CD4-positive, alpha-beta T cell (primary cell): Measurements from ENCODE around the gene HES2. TPM values are rescaled to one million over a fixed set of nuclear protein-coding genes. Genes with fewer than 3 reads are reported as not detected.

Experiments used
- ATAC-seq: fragments of 200-7000 bp; cut with Tn5 transposase; one replicate; pipeline ENCODE4 v1.10.0; 2022; ENCODE audit warnings: mild to moderate bottlenecking; ENCODE audit not compliant: poor library complexity
- CTCF ChIA-PET: fragments of 350-600 bp; sonication (Branson Sonifier 250); formaldehyde crosslinking; loops from one replicate; lab custom pipeline; 2021; ENCODE audit warnings: antibody characterized with exemption, inconsistent platforms; lab: Charles Lee
- POLR2A ChIA-PET: fragments of 350-600 bp; sonication (Branson Sonifier 250); formaldehyde crosslinking; loops from one replicate; lab custom pipeline; 2021; ENCODE audit warnings: antibody characterized with exemption, inconsistent platforms; lab: Charles Lee
- DNase-seq, 14 experiments: peaks; one replicate each; pipeline ENCODE4 v3.0.0-alpha.2; 2013 to 2020; ENCODE audit warnings: mixed read lengths in 2 of 14
- H3K27ac ChIP-seq, 2 donors: one replicate each; pipeline versions ENCODE4 v1.5.1 to v1.7.0; 2013; ENCODE audit warnings: low read length in 2 of 2, low read depth in 1 of 2, mild to moderate bottlenecking in 1 of 2
- H3K27me3 ChIP-seq, 2 experiments: 1 replicate in 1 of 2; 2 replicates in 1 of 2; pipeline versions ENCODE4 v1.6.1 to v1.7.0; 2013; ENCODE audit warnings: low read length in 2 of 2, control low read depth in 1 of 2, mild to moderate bottlenecking in 1 of 2, moderate library complexity in 1 of 2; ENCODE audit not compliant: insufficient read depth in 2 of 2, control insufficient read depth in 1 of 2
- H3K36me3 ChIP-seq: one replicate; pipeline ENCODE4 v1.6.1; 2013; ENCODE audit warnings: low read length, control low read depth; ENCODE audit not compliant: insufficient read depth
- H3K4me1 ChIP-seq: one replicate; pipeline ENCODE4 v1.6.1; 2013; ENCODE audit warnings: low read length, control low read depth; ENCODE audit not compliant: insufficient read depth
- H3K4me3 ChIP-seq: one replicate; pipeline ENCODE4 v1.5.1; 2013; ENCODE audit warnings: mild to moderate bottlenecking, low read length, moderate library complexity
- H3K9me3 ChIP-seq, 2 experiments: 1 replicate in 1 of 2; 2 replicates in 1 of 2; pipeline versions ENCODE4 v1.6.1 to v1.7.0; 2013; ENCODE audit warnings: low read length in 2 of 2, mild to moderate bottlenecking in 2 of 2, control low read depth in 1 of 2, moderate library complexity in 1 of 2; ENCODE audit not compliant: control insufficient read depth in 1 of 2, insufficient read depth in 1 of 2
- H3K27ac Mint-ChIP-seq: one replicate; pipeline ENCODE4 v1.8.0; 2020; ENCODE audit warnings: mixed read lengths
- H3K27me3 Mint-ChIP-seq: one replicate; pipeline ENCODE4 v1.8.0; 2021; ENCODE audit warnings: mixed read lengths
- H3K36me3 Mint-ChIP-seq: one replicate; pipeline ENCODE4 v1.8.0; 2021; ENCODE audit warnings: low read depth, mixed read lengths
- H3K4me1 Mint-ChIP-seq: one replicate; pipeline ENCODE4 v1.8.0; 2021; ENCODE audit warnings: low read depth, mixed read lengths
- H3K4me3 Mint-ChIP-seq: one replicate; pipeline ENCODE4 v1.8.0; 2020; ENCODE audit warnings: mild to moderate bottlenecking, mixed read lengths
- H3K9me3 Mint-ChIP-seq: one replicate; pipeline ENCODE4 v1.8.0; 2020; ENCODE audit warnings: mixed read lengths
- intact Hi-C, 2 experiments: fragments of 100-400 bp; cut with DNase I in 1 of 2; cut with micrococcal nuclease in 1 of 2; formaldehyde crosslinking; loops; one replicate each; pipeline versions ENCODE4 v1.15.1 to v1.9.0; 2023 to 2025; cut with DNase I, micrococcal nuclease
- total RNA-seq, 174 experiments: library from RNA in 2 of 174; stranded (reverse) in 2 of 174; gene quantifications; one replicate each; pipeline ENCODE4 v1.2.3 and lab custom pipeline; 2021 to 2026
- TF ChIP-seq, protein P1 (sequence below): fragments of 200-600 bp; IDR thresholded peaks from one replicate; pipeline ENCODE4 v1.8.0; 2022; ENCODE audit warnings: antibody characterized with exemption, mild to moderate bottlenecking

Gene HES2
- total RNA-seq, 2 experiments from 2014 or later: not detected

DNA sequence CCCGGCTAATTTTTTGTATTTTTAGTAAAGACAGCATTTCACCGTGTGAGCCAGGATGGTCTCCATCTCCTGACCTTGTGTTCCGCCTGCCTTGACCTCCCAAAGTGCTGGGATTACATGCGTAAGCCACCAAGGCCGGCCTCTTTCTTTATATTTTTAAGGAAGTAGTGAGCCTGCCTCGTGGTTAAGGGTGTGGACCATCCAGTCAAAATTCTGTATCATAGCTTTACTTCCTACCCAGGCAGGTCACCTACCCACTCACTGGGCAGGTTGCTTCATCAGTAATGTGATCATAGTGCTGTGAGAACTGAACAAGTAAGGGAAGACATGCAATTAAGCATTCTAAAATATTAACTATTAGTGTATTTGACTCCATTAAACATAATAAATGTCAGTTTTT lies 18.0 kb downstream of the HES2 start:
- Histone ChIP-seq H3K9me3 (no peaks in the 10 kb centered on the region), H3K4me1 (no peaks in the 10 kb centered on the region), H3K27ac (no peak overlapping the region), H3K4me3 (no peak overlapping the region), H3K27me3 (peaks cover 0 to 3% of the 10 kb centered on the region in 2 experiments), H3K36me3 (no peaks in the 10 kb centered on the region)
- Mint-ChIP-seq H3K27ac (no peak overlapping the region), H3K27me3 (peaks cover 6% of the 10 kb centered on the region), H3K4me1 (peaks cover 4% of the 10 kb centered on the region), H3K4me3 (no peak overlapping the region), H3K36me3 (no peaks in the 10 kb centered on the region), H3K9me3 (no peaks in the 10 kb centered on the region)
- CTCF ChIA-PET: interaction anchor here (4.1 kb wide), 1 partner anchor 53 kb away, joined by 39 read pairs; no protein-coding TSS in a partner anchor
- intact Hi-C loops: no loop called here
- ATAC-seq (no peak), DNase-seq (peak in 3 of 14 experiments; percentile 28 to 52 (median 30))
- POLR2A ChIA-PET: no interaction called here
- TF ChIP-seq, protein P1, sequence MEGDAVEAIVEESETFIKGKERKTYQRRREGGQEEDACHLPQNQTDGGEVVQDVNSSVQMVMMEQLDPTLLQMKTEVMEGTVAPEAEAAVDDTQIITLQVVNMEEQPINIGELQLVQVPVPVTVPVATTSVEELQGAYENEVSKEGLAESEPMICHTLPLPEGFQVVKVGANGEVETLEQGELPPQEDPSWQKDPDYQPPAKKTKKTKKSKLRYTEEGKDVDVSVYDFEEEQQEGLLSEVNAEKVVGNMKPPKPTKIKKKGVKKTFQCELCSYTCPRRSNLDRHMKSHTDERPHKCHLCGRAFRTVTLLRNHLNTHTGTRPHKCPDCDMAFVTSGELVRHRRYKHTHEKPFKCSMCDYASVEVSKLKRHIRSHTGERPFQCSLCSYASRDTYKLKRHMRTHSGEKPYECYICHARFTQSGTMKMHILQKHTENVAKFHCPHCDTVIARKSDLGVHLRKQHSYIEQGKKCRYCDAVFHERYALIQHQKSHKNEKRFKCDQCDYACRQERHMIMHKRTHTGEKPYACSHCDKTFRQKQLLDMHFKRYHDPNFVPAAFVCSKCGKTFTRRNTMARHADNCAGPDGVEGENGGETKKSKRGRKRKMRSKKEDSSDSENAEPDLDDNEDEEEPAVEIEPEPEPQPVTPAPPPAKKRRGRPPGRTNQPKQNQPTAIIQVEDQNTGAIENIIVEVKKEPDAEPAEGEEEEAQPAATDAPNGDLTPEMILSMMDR: no peak

DNA sequence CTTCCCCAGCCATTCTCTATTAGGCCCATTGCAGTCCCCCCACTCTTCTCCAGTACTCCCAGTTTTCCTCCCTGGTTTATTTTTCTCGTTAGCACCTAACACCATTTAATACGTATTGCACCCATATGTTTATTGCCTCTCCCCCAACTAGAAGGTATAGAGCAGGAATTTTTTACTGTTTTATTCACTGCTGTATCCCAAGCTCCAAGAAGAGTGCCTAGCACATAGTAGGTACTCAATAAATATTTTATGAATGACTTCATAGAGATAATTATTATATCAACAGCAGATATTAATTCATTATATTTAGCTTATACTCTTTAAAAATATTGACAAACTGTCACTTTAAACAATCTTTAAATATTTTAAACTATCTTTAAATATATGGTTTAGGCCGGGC lies 20.4 kb downstream of the HES2 start:
- no peak overlapping the region for H3K27ac ChIP-seq
- CTCF ChIA-PET: interaction anchor here (0.6 to 1.0 kb wide), 2 partner anchors 9 to 24 kb away, joined by 4 read pairs; no protein-coding TSS in a partner anchor
- TF ChIP-seq, protein P1: no peak
- ATAC-seq (no peak), DNase-seq (no peak)
- no peaks in the 10 kb centered on the region for H3K9me3 ChIP-seq
- Mint-ChIP-seq H3K9me3 (no peaks in the 10 kb centered on the region), H3K4me1 (peaks cover 15% of the 10 kb centered on the region), H3K4me3 (no peak overlapping the region), H3K36me3 (no peaks in the 10 kb centered on the region), H3K27ac (no peak overlapping the region), H3K27me3 (no peaks in the 10 kb centered on the region)
- intact Hi-C loops: loop anchor here in 1 of 2 experiments (10.0 kb wide), 1 partner anchor 386 kb away; the partner anchor contains the start of gene CAMTA1
- peaks cover 10% of the 10 kb centered on the region for H3K4me1 ChIP-seq
- no peaks in the 10 kb centered on the region for H3K36me3 ChIP-seq
- H3K27me3 ChIP-seq: peaks cover 0 to 3% of the 10 kb centered on the region in 2 experiments
- POLR2A ChIA-PET: no interaction called here
- H3K4me3 ChIP-seq: no peak overlapping the region

DNA sequence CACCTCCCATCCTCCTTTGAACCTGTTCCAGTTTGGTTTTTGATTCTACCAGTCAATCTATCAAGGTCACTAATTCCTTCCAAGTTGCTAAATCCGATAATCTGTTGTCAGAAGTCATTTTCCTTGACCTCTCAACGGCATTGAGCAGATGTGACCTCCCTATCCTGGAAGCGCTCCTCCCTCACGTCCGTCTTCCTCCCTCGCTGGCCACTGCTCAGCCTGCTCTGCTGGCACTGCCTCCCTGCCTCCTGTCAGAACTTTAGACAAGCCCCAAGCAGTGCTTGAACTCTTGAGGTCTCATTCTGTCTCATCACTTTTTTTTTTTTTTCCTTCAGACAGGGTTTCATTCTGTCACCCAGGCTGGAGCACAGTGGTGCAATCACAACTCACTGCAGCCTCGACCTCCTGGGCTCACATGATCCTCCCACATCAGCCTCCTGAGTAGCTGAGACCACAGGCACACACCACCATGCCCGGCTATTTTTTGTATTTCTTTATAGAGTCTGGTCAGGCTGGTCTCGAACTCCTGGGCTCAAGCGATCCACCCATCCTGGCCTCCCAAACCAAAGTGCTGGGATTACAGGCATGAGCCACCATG lies 21.8 kb downstream of the HES2 start:
- ChIA-PET CTCF (no interaction called here), POLR2A (no interaction called here)
- Histone ChIP-seq H3K4me3 (no peak overlapping the region), H3K27ac (no peak overlapping the region), H3K36me3 (no peaks in the 10 kb centered on the region), H3K27me3 (peaks cover 0 to 3% of the 10 kb centered on the region in 2 experiments), H3K4me1 (peaks cover 15% of the 10 kb centered on the region), H3K9me3 (no peaks in the 10 kb centered on the region)
- TF ChIP-seq, protein P1: no peak
- Mint-ChIP-seq H3K27me3 (no peaks in the 10 kb centered on the region), H3K4me3 (no peak overlapping the region), H3K27ac (no peak overlapping the region), H3K36me3 (no peaks in the 10 kb centered on the region), H3K9me3 (no peaks in the 10 kb centered on the region), H3K4me1 (peaks cover 23% of the 10 kb centered on the region)
- intact Hi-C loops: loop anchor here in 1 of 2 experiments (10.0 kb wide), 1 partner anchor 387 kb away; the partner anchor contains the start of gene CAMTA1
- ATAC-seq (no peak), DNase-seq (no peak)
